Spleen (tissue), 7 donors: ENCODE measurements around the gene ABHD6.

ENCODE experiments used
- CTCF ChIP-seq, 11 experiments: fragments of 200-600 bp in 7 of 11; fragments of 450-650 bp in 4 of 11; sonication (generic) in 4 of 11; IDR thresholded peaks in 8 of 11; conservative IDR thresholded peaks in 3 of 11; 1 replicate in 7 of 11; 2 replicates in 4 of 11; pipeline versions ENCODE4 v1.4.0 to v1.8.0; 2016 to 2021; ENCODE audit warnings: antibody characterized with exemption in 11 of 11, inconsistent platforms in 4 of 11, mild to moderate bottlenecking in 1 of 11
- POLR2A ChIP-seq, 3 donors: fragments of 450-650 bp; IDR thresholded peaks; one replicate each; pipeline ENCODE4 v1.5.1; 2017; ENCODE audit warnings: antibody characterized with exemption in 3 of 3, mild to moderate bottlenecking in 1 of 3
- donor health status: DM: no; HTN: no; CAD: no; lungs with moderate emphysema.
- donor health status: DM: no; HTN: no; CAD: no.
- donor health status: DM: no; HTN: no; CAD: no.

- TF ChIP-seq POLR2A (IDR thresholded peaks at IDR 0.05) (no peak), CTCF (IDR thresholded peaks at IDR 0.05 in 8 of 11, conservative IDR thresholded peaks at IDR 0.05 in 3 of 11) (no peak)
Observed at GRCh38 chr3:58193682-58194407, 43.7 kb upstream of the ABHD6 start.
